ENCODE measurements around the gene RPL18A. TPM values are rescaled to one million over a fixed set of nuclear protein-coding genes. Genes with fewer than 3 reads are reported as not detected.

Gene RPL18A
- total and polyA plus RNA-seq, 12 donors: 345 to 2,121 (median 1,380) TPM

DNA sequence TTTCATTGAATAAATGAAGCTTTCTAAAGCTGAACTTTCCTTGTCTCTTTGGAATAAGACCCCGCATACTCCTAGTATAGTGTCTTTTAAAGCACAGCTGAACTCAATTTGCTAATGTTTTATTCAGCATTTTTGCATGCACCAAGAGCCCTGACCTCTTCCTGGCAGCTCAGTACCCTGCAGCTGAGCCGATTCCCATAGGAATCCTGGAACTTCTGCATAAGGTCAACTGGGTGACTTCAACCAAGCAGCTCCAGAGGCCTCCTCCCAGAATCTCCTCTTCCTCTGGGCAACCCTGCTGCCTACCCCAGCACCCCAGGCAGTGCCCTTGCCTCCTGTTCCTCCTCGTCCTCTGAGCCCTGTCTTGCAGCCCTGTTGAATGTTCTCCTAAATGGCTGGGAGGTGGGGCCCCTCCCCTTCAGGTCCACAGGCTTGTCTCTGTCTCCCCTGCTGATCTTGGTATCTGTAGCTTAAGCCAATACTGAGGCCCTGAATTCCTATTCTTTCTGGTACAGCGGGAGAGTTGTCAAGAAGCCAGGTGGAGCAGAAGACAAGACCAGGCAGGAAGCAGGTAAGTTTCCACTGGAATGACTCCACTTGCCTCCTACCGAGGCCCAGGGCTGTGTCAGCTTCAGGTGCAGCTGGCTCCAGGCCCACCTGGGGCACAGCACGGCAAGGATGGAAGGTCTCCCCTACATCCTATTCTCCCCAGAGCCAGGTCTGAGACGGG, 49.5 kb downstream of the RPL18A start:
- intact Hi-C loops (cut with DNase I): no loop called here
- peaks cover 5% of the 10 kb centered on the region for H3K27me3 ChIP-seq
- H3K36me3 ChIP-seq (replicated peaks in 1 of 2): no peaks in the 10 kb centered on the region
- DNase-seq: no peak
- TF ChIP-seq POLR2A (IDR thresholded peaks at IDR 0.05): no peak
- H3K4me1 ChIP-seq (replicated peaks in 1 of 2): no peaks in the 10 kb centered on the region
- 57 to 63% (median 61%) methylated on average over 4 to 7 of the region's 7 CpGs for WGBS, 4 donors
- no peak overlapping the region for H3K4me3 ChIP-seq
- peaks cover 0 to 4% (median 0%) of the 10 kb centered on the region in 3 donors for H3K9me3 ChIP-seq (replicated peaks in 1 of 3)
- H3K27ac ChIP-seq: no peak overlapping the region

DNA sequence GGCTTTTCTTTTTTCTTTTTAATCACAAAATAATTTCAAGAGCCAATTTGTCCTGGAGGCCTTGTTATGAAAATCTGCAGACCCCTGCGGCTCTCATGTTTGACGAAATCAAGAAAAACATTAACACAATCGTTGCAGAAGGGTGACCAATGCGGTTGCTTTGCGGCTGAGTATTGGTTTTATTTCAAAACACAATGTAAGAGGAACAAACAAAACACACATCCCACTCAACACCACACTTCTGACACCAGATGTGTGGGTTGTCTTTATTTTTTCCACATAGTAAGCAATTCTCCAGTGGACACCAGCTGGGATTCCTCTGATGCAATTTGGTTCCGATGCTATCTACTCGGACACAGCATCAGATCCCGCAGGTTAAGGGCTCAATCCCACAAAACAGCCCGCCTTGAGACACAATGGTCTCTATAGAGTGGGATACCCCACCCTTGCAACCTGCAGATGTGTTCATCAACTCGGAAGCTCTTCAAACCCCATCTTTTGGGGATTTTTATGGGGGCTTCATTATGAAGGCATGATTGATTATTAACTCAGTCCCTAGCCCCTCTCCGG, 51.2 kb downstream of the RPL18A start:
- Histone ChIP-seq H3K4me1 (replicated peaks in 1 of 2) (no peaks in the 10 kb centered on the region), H3K27ac (no peak overlapping the region), H3K36me3 (replicated peaks in 1 of 2) (no peaks in the 10 kb centered on the region), H3K27me3 (peaks cover 5% of the 10 kb centered on the region), H3K4me3 (no peak overlapping the region), H3K9me3 (replicated peaks in 1 of 3) (peaks cover 0 to 4% (median 0%) of the 10 kb centered on the region in 3 donors)
- intact Hi-C loops (cut with DNase I): no loop called here
- WGBS, 4 donors: 69 to 80% (median 75%) methylated on average over 8 to 11 of the region's 11 CpGs
- TF ChIP-seq POLR2A (IDR thresholded peaks at IDR 0.05): no peak
- TF ChIP-seq, protein P1, sequence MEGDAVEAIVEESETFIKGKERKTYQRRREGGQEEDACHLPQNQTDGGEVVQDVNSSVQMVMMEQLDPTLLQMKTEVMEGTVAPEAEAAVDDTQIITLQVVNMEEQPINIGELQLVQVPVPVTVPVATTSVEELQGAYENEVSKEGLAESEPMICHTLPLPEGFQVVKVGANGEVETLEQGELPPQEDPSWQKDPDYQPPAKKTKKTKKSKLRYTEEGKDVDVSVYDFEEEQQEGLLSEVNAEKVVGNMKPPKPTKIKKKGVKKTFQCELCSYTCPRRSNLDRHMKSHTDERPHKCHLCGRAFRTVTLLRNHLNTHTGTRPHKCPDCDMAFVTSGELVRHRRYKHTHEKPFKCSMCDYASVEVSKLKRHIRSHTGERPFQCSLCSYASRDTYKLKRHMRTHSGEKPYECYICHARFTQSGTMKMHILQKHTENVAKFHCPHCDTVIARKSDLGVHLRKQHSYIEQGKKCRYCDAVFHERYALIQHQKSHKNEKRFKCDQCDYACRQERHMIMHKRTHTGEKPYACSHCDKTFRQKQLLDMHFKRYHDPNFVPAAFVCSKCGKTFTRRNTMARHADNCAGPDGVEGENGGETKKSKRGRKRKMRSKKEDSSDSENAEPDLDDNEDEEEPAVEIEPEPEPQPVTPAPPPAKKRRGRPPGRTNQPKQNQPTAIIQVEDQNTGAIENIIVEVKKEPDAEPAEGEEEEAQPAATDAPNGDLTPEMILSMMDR (IDR thresholded peaks at IDR 0.05): no peak
- DNase-seq: no peak

Small RNA genes lying within 50 kb of the gene (small RNA-seq; reads per million reads assigned to genes)
- 0 reads per million in 2 donors for gene SNORA68

Other genes with a start within 250 kb of the RPL18A start
- gene UNC13A, start 171.6 kb upstream of the RPL18A start, total RNA-seq: 1 to 10 TPM in 7 of 9 donors, under 1 TPM in 2; 0.57 to 5.3 (median 1.6) TPM
- gene UNC13A, start 171.6 kb upstream of the RPL18A start, polyA plus RNA-seq: 1 to 10 TPM; 1.5 to 9.7 (median 5.1) TPM
- gene MAP1S, start 140.4 kb upstream of the RPL18A start, total RNA-seq: 10 to 100 TPM in 8 of 9 donors, 1 to 10 TPM in 1; 7.7 to 97.2 (median 45.2) TPM
- 10 to 100 TPM in 2 of 3 donors, 1 to 10 TPM in 1; 6.6 to 66.1 (median 43.4) TPM for gene MAP1S, start 140.4 kb upstream of the RPL18A start, polyA plus RNA-seq
- gene FCHO1, start 108.4 kb upstream of the RPL18A start, total RNA-seq: 1 to 10 TPM in 8 of 9 donors, under 1 TPM in 1; 0.91 to 7.1 (median 3.3) TPM
- gene FCHO1, start 108.4 kb upstream of the RPL18A start, polyA plus RNA-seq: 1 to 10 TPM in 2 of 3 donors, under 1 TPM in 1; 0.98 to 6.2 (median 2.0) TPM
- under 1 TPM in 1 of 9 donors, not detected in 8; 0.39 TPM for gene B3GNT3, start 64.8 kb upstream of the RPL18A start, total RNA-seq
- under 1 TPM in 1 of 3 donors, not detected in 2; 0.03 TPM for gene B3GNT3, start 64.8 kb upstream of the RPL18A start, polyA plus RNA-seq
- gene INSL3, start 38.4 kb upstream of the RPL18A start, total RNA-seq: under 1 TPM in 2 of 9 donors, not detected in 7; 0.17 to 0.29 TPM
- gene INSL3, start 38.4 kb upstream of the RPL18A start, polyA plus RNA-seq: under 1 TPM in 2 of 3 donors, not detected in 1; 0.27 to 0.40 TPM
- gene JAK3, start 11.9 kb upstream of the RPL18A start, total RNA-seq: 10 to 100 TPM in 3 of 9 donors, 1 to 10 TPM in 6; 1.8 to 15.5 (median 8.8) TPM
- 10 to 100 TPM in 1 of 3 donors, 1 to 10 TPM in 2; 2.1 to 11.3 (median 6.9) TPM for gene JAK3, start 11.9 kb upstream of the RPL18A start, polyA plus RNA-seq
- not detected for gene SLC5A5, start 12.0 kb downstream of the RPL18A start, total RNA-seq
- gene SLC5A5, start 12.0 kb downstream of the RPL18A start, polyA plus RNA-seq: under 1 TPM in 1 of 3 donors, not detected in 2; 0.03 TPM
- gene CCDC124, start 73.1 kb downstream of the RPL18A start, total RNA-seq: 10 to 100 TPM; 25.8 to 70.0 (median 64.0) TPM
- 100 to 1,000 TPM in 2 of 3 donors, 10 to 100 TPM in 1; 11.3 to 143 (median 114) TPM for gene CCDC124, start 73.1 kb downstream of the RPL18A start, polyA plus RNA-seq
- gene KCNN1, start 107.2 kb downstream of the RPL18A start, total RNA-seq: 1 to 10 TPM in 1 of 9 donors, under 1 TPM in 7, not detected in 1; 0.22 to 2.5 (median 0.70) TPM
- under 1 TPM in 2 of 3 donors, not detected in 1; 0.16 to 0.47 TPM for gene KCNN1, start 107.2 kb downstream of the RPL18A start, polyA plus RNA-seq
- 10 to 100 TPM in 7 of 9 donors, 1 to 10 TPM in 2; 2.5 to 27.4 (median 15.8) TPM for gene ARRDC2, start 148.3 kb downstream of the RPL18A start, total RNA-seq
- 10 to 100 TPM in 2 of 3 donors, 1 to 10 TPM in 1; 2.7 to 54.3 (median 20.8) TPM for gene ARRDC2, start 148.3 kb downstream of the RPL18A start, polyA plus RNA-seq
- 1 to 10 TPM in 7 of 9 donors, under 1 TPM in 1, not detected in 1; 0.28 to 7.4 (median 2.1) TPM for gene IL12RB1, start 227.0 kb downstream of the RPL18A start, total RNA-seq
- gene IL12RB1, start 227.0 kb downstream of the RPL18A start, polyA plus RNA-seq: 1 to 10 TPM in 2 of 3 donors, under 1 TPM in 1; 0.84 to 1.8 (median 1.1) TPM
- gene MAST3, start 237.9 kb downstream of the RPL18A start, total RNA-seq: 10 to 100 TPM in 6 of 9 donors, 1 to 10 TPM in 3; 1.6 to 18.6 (median 11.7) TPM
- 10 to 100 TPM in 1 of 3 donors, 1 to 10 TPM in 2; 1.8 to 19.1 (median 7.1) TPM for gene MAST3, start 237.9 kb downstream of the RPL18A start, polyA plus RNA-seq